ENCODE measurements around the gene SNRK. TPM values are rescaled to one million over a fixed set of nuclear protein-coding genes. Genes with fewer than 3 reads are reported as not detected.

The SNRK gene
- total RNA-seq, 1 experiment from 2014 or later = 12.0 TPM

DNA sequence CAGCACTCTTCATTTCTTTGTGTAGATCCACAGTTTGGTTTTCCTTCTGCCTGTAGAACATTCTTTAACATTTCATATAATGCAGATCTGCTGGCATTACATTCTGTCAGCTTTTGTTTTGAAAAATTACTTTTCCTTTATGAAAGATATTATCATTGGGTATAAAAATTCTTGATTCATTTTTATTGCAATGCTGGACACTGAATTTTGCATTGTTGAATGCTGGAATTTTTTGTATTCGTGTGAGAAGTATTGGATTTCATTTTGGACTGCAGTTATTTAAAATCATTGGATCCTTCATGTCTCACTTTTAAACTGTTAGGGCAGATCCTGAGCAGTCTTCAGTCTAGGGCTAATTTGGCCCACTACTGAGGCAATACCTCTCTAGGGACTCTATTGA is 67.1 kb downstream of the SNRK start:
- Histone ChIP-seq H2AK5ac (ENCODE audit: insufficient read length, low read length) (no peak overlapping the region), H2BK12ac (ENCODE audit: insufficient read length, low read depth, low read length) (no peak overlapping the region), H3K9ac (ENCODE audit: extremely low read depth, insufficient read length, low read length) (no peak overlapping the region), H2BK120ac (ENCODE audit: low read depth, low read length, poor library complexity, severe bottlenecking) (no peak overlapping the region), H4K91ac (ENCODE audit: insufficient read length, low read depth, low read length) (no peak overlapping the region), H3K56ac (ENCODE audit: insufficient read length, low read depth, low read length) (no peak overlapping the region), H3K79me2 (ENCODE audit: insufficient read depth, low read length) (no peaks in the 10 kb centered on the region), H3K14ac (ENCODE audit: insufficient read depth, low read length) (no peak overlapping the region), H4K8ac (replicated peaks; ENCODE audit: insufficient read length, low read depth, low read length) (no peak overlapping the region), H2BK20ac (ENCODE audit: low read depth, low read length, poor library complexity, severe bottlenecking) (no peak overlapping the region), H3K4me2 (ENCODE audit: insufficient read depth, insufficient read length, low read length) (no peak overlapping the region), H3K4me1 (ENCODE audit: insufficient read depth, low read length) (no peaks in the 10 kb centered on the region), H3K23me2 (ENCODE audit: insufficient read length, low read depth, low read length, poor library complexity, severe bottlenecking) (no peaks in the 10 kb centered on the region), H3K18ac (ENCODE audit: insufficient read length, low read depth, low read length) (no peak overlapping the region), H3K27me3 (ENCODE audit: insufficient read depth, low read length) (no peaks in the 10 kb centered on the region; the same call in 1 of the 2 replicates), H2AFZ (ENCODE audit: low read length) (no peak overlapping the region), H3K79me1 (ENCODE audit: insufficient read depth, low read depth, low read length, poor library complexity, severe bottlenecking) (no peaks in the 10 kb centered on the region), H3K27ac (ENCODE audit: insufficient read length, low read depth, low read length) (no peak overlapping the region), H4K5ac (ENCODE audit: insufficient read length, low read depth, low read length) (no peak overlapping the region), H3K4ac (ENCODE audit: low read depth, low read length) (no peak overlapping the region), H4K20me1 (ENCODE audit: control insufficient read depth, insufficient read depth, insufficient read length) (no peaks in the 10 kb centered on the region), H3T11ph (ENCODE audit: low read length) (no peak overlapping the region), H2BK15ac (ENCODE audit: low read depth, low read length) (no peak overlapping the region), H3K9me3 (ENCODE audit: control insufficient read depth, low read depth, low read length) (no peaks in the 10 kb centered on the region), H3K23ac (ENCODE audit: insufficient read length, low read depth, low read length) (no peak overlapping the region), H2BK5ac (ENCODE audit: insufficient read length, low read length) (no peak overlapping the region)
- H3K36me3 Mint-ChIP-seq (ENCODE audit: insufficient read depth in 1 of 3, low read depth in 3 of 3) = peaks cover 10 to 24% (median 15%) of the 10 kb centered on the region in 3 experiments
- peaks cover 8 to 19% of the 10 kb centered on the region in 2 experiments; a peak in 4 of 5 replicates for H3K9me3 Mint-ChIP-seq
- H3K27ac Mint-ChIP-seq = no peak overlapping the region
- TF ChIP-seq CTCF (conservative IDR thresholded peaks at IDR 0.05) = no peak
- H3K27me3 Mint-ChIP-seq (ENCODE audit: low read depth) = peaks cover 45% of the 10 kb centered on the region
- no peak overlapping the region for H3K4me3 Mint-ChIP-seq
- no peaks in the 10 kb centered on the region for H3K4me1 Mint-ChIP-seq
- DNase-seq = no peak
- WGBS (ENCODE audit: extremely low coverage, insufficient read length, low lambda C conversion rate) = no CpG with 5 or more reads among the region's 1 CpG
